HCT116 (cell line): Measurements from ENCODE around the gene SGMS2.

Experiments used
- CBX3 ChIP-seq: IDR thresholded peaks from 2 replicates; pipeline ENCODE4 v1.6.1; 2012; ENCODE audit warnings: low read depth
- CTCF ChIP-seq, 3 experiments: fragments of 200-600 bp in 1 of 3; sonication (generic) in 1 of 3; IDR thresholded peaks in 2 of 3; conservative IDR thresholded peaks in 1 of 3; 2 replicates each; pipeline ENCODE4 v1.5.1; 2012 to 2017; ENCODE audit warnings: low read depth in 2 of 3, low read length in 2 of 3, antibody characterized with exemption in 1 of 3, borderline replicate concordance in 1 of 3, control low read depth in 1 of 3, mild to moderate bottlenecking in 1 of 3, mixed read lengths in 1 of 3, mixed run types in 1 of 3, moderate library complexity in 1 of 3; ENCODE audit not compliant: insufficient read depth in 1 of 3
- EZH2phosphoT487 ChIP-seq: fragments of 200-600 bp; IDR thresholded peaks from 2 replicates; pipeline ENCODE4 v1.6.1; 2018; ENCODE audit warnings: antibody characterized with exemption, borderline replicate concordance
- POLR2A ChIP-seq: IDR thresholded peaks from 2 replicates; pipeline ENCODE4 v1.7.0; 2011; ENCODE audit warnings: borderline replicate concordance; ENCODE audit not compliant: insufficient read depth, insufficient read length; ENCODE audit errors: extremely low read depth
- SIN3A ChIP-seq: IDR thresholded peaks from 2 replicates; pipeline ENCODE4 v1.6.1; 2012; ENCODE audit warnings: low read depth
- TCF7L2 ChIP-seq: IDR thresholded peaks from 2 replicates; pipeline ENCODE4 v1.7.0; 2011; ENCODE audit warnings: borderline replicate concordance, inconsistent platforms; ENCODE audit not compliant: insufficient read depth, insufficient read length; ENCODE audit errors: extremely low read depth

GRCh38 chr4:107870916-107871786 is 46.4 kb downstream of the SGMS2 start:
- TF ChIP-seq CTCF (IDR thresholded peaks at IDR 0.05 in 2 of 3, conservative IDR thresholded peaks at IDR 0.05 in 1 of 3; ENCODE audit: borderline replicate concordance in 1 of 3, insufficient read depth in 1 of 3, low read depth in 2 of 3, low read length in 2 of 3) (no peak), TCF7L2 (no peak), EZH2phosphoT487 (no peak), POLR2A (no peak), SIN3A (no peak), CBX3 (no peak)
